Loucy (cell line): ENCODE measurements around the gene HOMER1.

Source experiments
- H2AFZ ChIP-seq: fragments of 200-600 bp; sonication (generic); 2 replicates; pipeline ENCODE4 v1.6.0; 2016; ENCODE audit warnings: antibody characterized with exemption, mild to moderate bottlenecking, low read length, moderate library complexity
- H3F3A ChIP-seq: fragments of 200-600 bp; 2 replicates; pipeline ENCODE4 v1.6.0; 2016; ENCODE audit warnings: antibody characterized with exemption, low read depth, mild to moderate bottlenecking
- H3K27me3 ChIP-seq: fragments of 200-600 bp; sonication (generic); 2 replicates; pipeline ENCODE4 v1.6.1; 2014; ENCODE audit warnings: low read length, mild to moderate bottlenecking; ENCODE audit not compliant: insufficient read depth, poor library complexity, severe bottlenecking
- H3K36me3 ChIP-seq: fragments of 200-600 bp; sonication (generic); 2 replicates; pipeline ENCODE4 v1.6.1; 2016; ENCODE audit warnings: low read length; ENCODE audit not compliant: insufficient read depth
- H3K4me1 ChIP-seq: fragments of 200-600 bp; sonication (generic); 2 replicates; pipeline ENCODE4 v1.5.1; 2014; ENCODE audit warnings: low read length, mild to moderate bottlenecking; ENCODE audit not compliant: insufficient read depth, poor library complexity, severe bottlenecking
- H3K4me2 ChIP-seq: fragments of 200-600 bp; sonication (generic); 2 replicates; pipeline ENCODE4 v1.6.0; 2014; ENCODE audit warnings: antibody characterized with exemption, low read length, low read depth, mild to moderate bottlenecking; ENCODE audit not compliant: poor library complexity, severe bottlenecking
- H3K4me3 ChIP-seq: fragments of 200-600 bp; sonication (generic); 2 replicates; pipeline ENCODE4 v1.5.1; 2014; ENCODE audit warnings: low read length, mild to moderate bottlenecking, mixed read lengths; ENCODE audit not compliant: poor library complexity, severe bottlenecking
- H3K79me2 ChIP-seq: fragments of 200-600 bp; sonication (generic); 2 replicates; pipeline ENCODE4 v1.6.1; 2014; ENCODE audit warnings: low read length; ENCODE audit not compliant: insufficient read depth
- H3K9ac ChIP-seq: fragments of 200-600 bp; sonication (generic); 2 replicates; pipeline ENCODE4 v1.6.0; 2014; ENCODE audit warnings: mild to moderate bottlenecking, low read depth, low read length, moderate library complexity; ENCODE audit not compliant: poor library complexity, severe bottlenecking
- H3K9me2 ChIP-seq: fragments of 200-600 bp; sonication (generic); replicated peaks from 2 replicates; pipeline ENCODE4 v1.6.1; 2016; ENCODE audit warnings: low read depth, low read length, mixed read lengths
- H3K9me3 ChIP-seq: fragments of 200-600 bp; sonication (generic); 2 replicates; pipeline ENCODE4 v1.6.1; 2014; ENCODE audit warnings: mild to moderate bottlenecking, antibody characterized with exemption, low read length, low read depth; ENCODE audit not compliant: insufficient read depth
- H4K20me1 ChIP-seq: fragments of 200-600 bp; sonication (generic); 2 replicates; pipeline ENCODE4 v1.6.0; 2014; ENCODE audit warnings: antibody characterized with exemption, low read length, mild to moderate bottlenecking; ENCODE audit not compliant: insufficient read depth, poor library complexity, severe bottlenecking
- EZH2phosphoT487 ChIP-seq: fragments of 200-600 bp; IDR thresholded peaks from 2 replicates; pipeline ENCODE4 v1.6.1; 2018; ENCODE audit warnings: antibody characterized with exemption, mild to moderate bottlenecking, moderate library complexity, borderline replicate concordance
- TF ChIP-seq, protein P1 (sequence below): fragments of 200-600 bp; sonication (generic); conservative IDR thresholded peaks from 2 replicates; pipeline ENCODE4 v1.5.1; 2014; ENCODE audit warnings: mild to moderate bottlenecking, antibody characterized with exemption, low read length

HOMER1 gene

DNA sequence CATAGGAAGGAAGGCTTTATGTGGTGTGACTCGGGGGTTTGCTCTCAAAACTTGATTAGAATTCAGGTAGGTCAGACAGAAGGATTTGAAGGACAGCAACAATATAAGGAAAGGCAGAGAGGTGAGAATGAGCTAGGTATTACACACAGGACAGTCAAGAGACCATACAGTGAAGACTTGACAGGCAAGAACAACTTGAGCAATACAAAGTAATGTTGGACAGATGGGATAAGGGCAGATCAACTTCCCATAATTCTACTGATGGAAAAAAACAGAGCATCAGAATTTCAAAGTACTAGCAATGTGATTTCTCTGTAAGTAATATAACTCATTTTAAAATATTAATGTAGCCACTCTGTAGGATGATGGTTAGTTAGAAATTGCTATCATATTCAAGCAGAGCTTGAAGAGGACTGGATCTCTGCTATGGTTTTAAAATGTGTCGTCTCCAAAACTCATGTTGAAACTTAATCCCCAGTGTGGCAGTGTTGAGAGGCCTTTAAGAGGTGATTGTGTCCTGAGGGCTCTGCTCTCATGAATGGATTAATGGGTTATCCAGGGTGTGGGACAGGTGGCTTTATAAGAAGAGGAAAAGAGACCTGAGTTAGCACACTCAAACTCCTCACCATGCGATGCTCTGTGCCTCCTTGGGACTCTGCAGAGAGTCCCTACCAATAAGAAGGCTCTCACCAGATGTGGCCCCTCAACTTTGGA, 22.4 kb upstream of the HOMER1 start:
- H3K9me2 ChIP-seq, result no peaks in the 10 kb centered on the region
- H3K9ac ChIP-seq, result no peak overlapping the region
- H3K4me2 ChIP-seq, result no peak overlapping the region
- H3F3A ChIP-seq, result no peaks in the 10 kb centered on the region
- no peaks in the 10 kb centered on the region for H4K20me1 ChIP-seq
- H3K4me1 ChIP-seq, result no peaks in the 10 kb centered on the region
- no peak overlapping the region for H2AFZ ChIP-seq
- H3K79me2 ChIP-seq, result no peaks in the 10 kb centered on the region
- TF ChIP-seq, protein P1, sequence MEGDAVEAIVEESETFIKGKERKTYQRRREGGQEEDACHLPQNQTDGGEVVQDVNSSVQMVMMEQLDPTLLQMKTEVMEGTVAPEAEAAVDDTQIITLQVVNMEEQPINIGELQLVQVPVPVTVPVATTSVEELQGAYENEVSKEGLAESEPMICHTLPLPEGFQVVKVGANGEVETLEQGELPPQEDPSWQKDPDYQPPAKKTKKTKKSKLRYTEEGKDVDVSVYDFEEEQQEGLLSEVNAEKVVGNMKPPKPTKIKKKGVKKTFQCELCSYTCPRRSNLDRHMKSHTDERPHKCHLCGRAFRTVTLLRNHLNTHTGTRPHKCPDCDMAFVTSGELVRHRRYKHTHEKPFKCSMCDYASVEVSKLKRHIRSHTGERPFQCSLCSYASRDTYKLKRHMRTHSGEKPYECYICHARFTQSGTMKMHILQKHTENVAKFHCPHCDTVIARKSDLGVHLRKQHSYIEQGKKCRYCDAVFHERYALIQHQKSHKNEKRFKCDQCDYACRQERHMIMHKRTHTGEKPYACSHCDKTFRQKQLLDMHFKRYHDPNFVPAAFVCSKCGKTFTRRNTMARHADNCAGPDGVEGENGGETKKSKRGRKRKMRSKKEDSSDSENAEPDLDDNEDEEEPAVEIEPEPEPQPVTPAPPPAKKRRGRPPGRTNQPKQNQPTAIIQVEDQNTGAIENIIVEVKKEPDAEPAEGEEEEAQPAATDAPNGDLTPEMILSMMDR, result no peak
- no peak for TF ChIP-seq EZH2phosphoT487
- H3K9me3 ChIP-seq, result no peaks in the 10 kb centered on the region
- H3K36me3 ChIP-seq, result no peaks in the 10 kb centered on the region
- no peaks in the 10 kb centered on the region for H3K27me3 ChIP-seq
- H3K4me3 ChIP-seq, result no peak overlapping the region

DNA sequence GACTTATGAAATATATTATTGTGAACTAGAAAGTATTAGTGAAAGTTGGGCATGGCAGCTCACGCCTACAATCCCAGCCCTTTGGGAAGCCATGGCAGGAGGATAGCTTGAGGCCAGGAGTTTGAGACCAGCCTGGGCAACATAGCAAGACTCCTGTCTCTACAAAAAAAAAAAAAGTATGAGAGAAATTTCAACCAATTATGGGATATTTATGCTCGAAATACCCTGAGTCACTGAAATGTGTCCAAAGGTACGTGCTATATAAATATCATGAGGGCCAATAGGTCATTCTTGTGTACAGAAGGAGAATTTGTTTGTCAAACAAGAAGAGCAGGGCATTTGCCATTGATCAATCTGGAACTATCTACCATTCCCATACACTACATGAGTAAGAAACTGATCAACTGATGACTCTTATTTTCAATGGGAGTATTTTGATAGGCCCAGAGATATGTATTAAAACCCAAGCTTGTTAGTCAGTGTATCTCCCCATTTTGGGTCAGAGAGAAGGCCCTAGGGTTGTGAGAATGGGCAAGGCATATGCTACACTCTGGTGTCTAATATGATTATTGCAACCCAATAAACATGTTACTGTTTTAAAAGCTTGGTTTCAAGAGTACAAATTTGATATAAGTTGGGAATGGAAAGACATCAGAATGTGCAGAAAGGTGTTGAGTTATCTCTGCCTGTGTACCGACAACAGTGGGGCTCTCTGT, 21.7 kb upstream of the HOMER1 start:
- Histone ChIP-seq H3K27me3 (no peaks in the 10 kb centered on the region), H3K9ac (no peak overlapping the region), H3K4me1 (no peaks in the 10 kb centered on the region), H3K9me3 (no peaks in the 10 kb centered on the region), H2AFZ (no peak overlapping the region), H3K4me3 (no peak overlapping the region), H3F3A (no peaks in the 10 kb centered on the region), H3K9me2 (no peaks in the 10 kb centered on the region), H4K20me1 (no peaks in the 10 kb centered on the region), H3K4me2 (no peak overlapping the region), H3K36me3 (no peaks in the 10 kb centered on the region), H3K79me2 (no peaks in the 10 kb centered on the region)
- TF ChIP-seq, protein P1, result peak; percentile 46
- no peak for TF ChIP-seq EZH2phosphoT487

DNA sequence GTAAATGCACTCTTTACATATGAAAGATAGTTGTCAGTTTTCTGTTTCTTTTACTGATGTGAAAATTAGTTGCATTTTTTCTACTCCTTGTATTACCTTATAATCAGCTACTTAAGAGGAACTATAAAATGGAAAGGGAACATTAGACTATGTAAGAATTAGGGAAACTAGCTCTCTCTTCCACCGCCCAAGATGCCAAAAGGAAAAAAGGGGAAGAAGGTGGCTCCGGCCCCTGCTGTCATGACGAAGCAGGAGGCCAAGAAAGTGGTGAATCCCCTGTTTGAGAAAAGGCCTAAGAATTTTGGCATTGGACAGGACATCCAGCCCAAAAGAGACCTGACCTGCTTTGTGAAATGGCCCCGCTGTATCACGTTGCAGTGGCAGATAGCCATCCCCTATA, 15.2 kb upstream of the HOMER1 start:
- no peaks in the 10 kb centered on the region for H3K9me2 ChIP-seq
- peaks cover 7% of the 10 kb centered on the region; the same call in 1 of the 2 replicates for H3K9me3 ChIP-seq
- no peak overlapping the region for H3K4me3 ChIP-seq
- no peak overlapping the region for H2AFZ ChIP-seq
- H3K27me3 ChIP-seq, result no peaks in the 10 kb centered on the region
- no peak for TF ChIP-seq EZH2phosphoT487
- TF ChIP-seq, protein P1, result no peak
- H4K20me1 ChIP-seq, result no peaks in the 10 kb centered on the region
- H3K9ac ChIP-seq, result no peak overlapping the region
- no peaks in the 10 kb centered on the region for H3K79me2 ChIP-seq
- no peaks in the 10 kb centered on the region for H3F3A ChIP-seq
- H3K36me3 ChIP-seq, result no peaks in the 10 kb centered on the region
- no peaks in the 10 kb centered on the region for H3K4me1 ChIP-seq
- H3K4me2 ChIP-seq, result no peak overlapping the region
